HG03095 (cell line): ENCODE measurements around the gene XPNPEP1.

ENCODE experiments used
- ATAC-seq: cut with Tn5 transposase; IDR thresholded peaks from one replicate; pipeline ENCODE4 v1.9.1; 2021; ENCODE audit warnings: moderate library complexity; ENCODE audit not compliant: unreplicated experiment

Gene XPNPEP1

GRCh38 chr10:109895848-109896247, 27.5 kb downstream of the XPNPEP1 start:
- ATAC-seq: no peak

- ATAC-seq: no peak
Measured at GRCh38 chr10:109895095-109895818, 28.1 kb downstream of the XPNPEP1 start.

GRCh38 chr10:109894516-109894915, 28.8 kb downstream of the XPNPEP1 start:
- ATAC-seq: peak; percentile 59

- no peak for ATAC-seq
Measured at GRCh38 chr10:109893386-109893785, 29.9 kb downstream of the XPNPEP1 start.

GRCh38 chr10:109892931-109893330, 30.4 kb downstream of the XPNPEP1 start:
- no peak for ATAC-seq

- ATAC-seq: no peak
Measured at GRCh38 chr10:109892117-109892516, 31.2 kb downstream of the XPNPEP1 start.

GRCh38 chr10:109891105-109891504, 32.2 kb downstream of the XPNPEP1 start:
- ATAC-seq: no peak

- no peak for ATAC-seq
Measured at GRCh38 chr10:109889867-109890266, 33.4 kb downstream of the XPNPEP1 start.

GRCh38 chr10:109887776-109888175, 35.5 kb downstream of the XPNPEP1 start:
- ATAC-seq: no peak

GRCh38 chr10:109887243-109887642, 36.1 kb downstream of the XPNPEP1 start:
- ATAC-seq: no peak

GRCh38 chr10:109886781-109887140, 36.5 kb downstream of the XPNPEP1 start:
- no peak for ATAC-seq

GRCh38 chr10:109886037-109886780, 37.1 kb downstream of the XPNPEP1 start:
- ATAC-seq: no peak

GRCh38 chr10:109883859-109884771, 39.2 kb downstream of the XPNPEP1 start:
- ATAC-seq: peak; percentile 46

GRCh38 chr10:109882251-109883057, 40.9 kb downstream of the XPNPEP1 start:
- ATAC-seq: no peak

GRCh38 chr10:109881769-109882057, 41.6 kb downstream of the XPNPEP1 start:
- ATAC-seq: no peak

- peak; percentile 79 for ATAC-seq
Measured at GRCh38 chr10:109880886-109881768, 42.2 kb downstream of the XPNPEP1 start.

- ATAC-seq: no peak
Measured at GRCh38 chr10:109877546-109877945, 45.8 kb downstream of the XPNPEP1 start.

- no peak for ATAC-seq
Measured at GRCh38 chr10:109875828-109876821, 47.2 kb downstream of the XPNPEP1 start.

- ATAC-seq: no peak
Measured at GRCh38 chr10:109875151-109875568, 48.2 kb downstream of the XPNPEP1 start.
